Esophagus squamous epithelium (tissue), 5 donors: ENCODE data around the gene HOXD8. TPM values are rescaled to one million over a fixed set of nuclear protein-coding genes. Genes with fewer than 3 reads are reported as not detected.
A peak's percentile ranks its signal among the peaks of the same experiment; 100 is the strongest.

ENCODE experiments used
- DNase-seq: peaks from one replicate; lab custom pipeline; 2025; lab: John Stamatoyannopoulos, UW
- H3K27ac ChIP-seq, 4 donors: fragments of 200-600 bp; sonication (generic); one replicate each; pipeline ENCODE4 v1.5.1; 2016 to 2019; ENCODE audit warnings: mild to moderate bottlenecking in 1 of 4
- H3K27me3 ChIP-seq, 4 donors: fragments of 200-600 bp; sonication (generic); 1 replicate in 3 of 4; 2 replicates in 1 of 4; pipeline versions ENCODE4 v1.5.1 to v1.6.0; 2017 to 2021; ENCODE audit warnings: antibody characterized with exemption in 1 of 4
- H3K36me3 ChIP-seq, 3 donors: fragments of 200-600 bp; sonication (generic); one replicate each; pipeline ENCODE4 v1.5.1; 2016 to 2019
- H3K4me1 ChIP-seq, 3 donors: fragments of 200-600 bp; sonication (generic); one replicate each; pipeline ENCODE4 v1.5.1; 2017 to 2019
- H3K4me3 ChIP-seq, 4 donors: fragments of 200-600 bp; sonication (generic); 1 replicate in 3 of 4; 2 replicates in 1 of 4; pipeline ENCODE4 v1.5.1; 2016 to 2019; ENCODE audit warnings: mild to moderate bottlenecking in 2 of 4, moderate library complexity in 1 of 4
- H3K9me3 ChIP-seq, 3 donors: fragments of 200-600 bp; sonication (generic); one replicate each; pipeline ENCODE4 v1.5.1; 2016 to 2019
- CTCF ChIP-seq, 6 experiments: fragments of 450-650 bp in 4 of 6; fragments of 200-600 bp in 2 of 6; sonication (generic) in 2 of 6; IDR thresholded peaks; one replicate each; pipeline ENCODE4 v1.5.1; 2016 to 2019; ENCODE audit warnings: antibody characterized with exemption in 6 of 6, mild to moderate bottlenecking in 4 of 6, moderate library complexity in 4 of 6
- POLR2A ChIP-seq, 4 donors: fragments of 450-650 bp; IDR thresholded peaks; one replicate each; pipeline ENCODE4 v1.6.1; 2017; ENCODE audit warnings: antibody characterized with exemption in 4 of 4, mild to moderate bottlenecking in 4 of 4, moderate library complexity in 3 of 4
- WGBS, 2 donors: methylation state at CpG; one replicate each; pipeline ENCODE4 v1.1.5; 2018; 5-methylcytosine and 5-hydroxymethylcytosine counted together
- intact Hi-C: fragments of 100-400 bp; cut with DNase I; formaldehyde crosslinking; loops from one replicate; pipeline ENCODE4 v1.15.0; 2022
- total RNA-seq, 4 donors: library from RNA; depleted of rRNA; stranded (reverse); fragments of >200 nt; gene quantifications; one replicate each; pipeline ENCODE4 v1.1.0, GENCODE V29; 2016
- donor health status: DM: yes; HTN: yes; CAD: no.

Gene HOXD8
- total RNA-seq, 4 donors from 2014 or later, result 1.2 to 4.6 (median 1.2) TPM; not detected in 1

GRCh38 chr2:176129813-176130146 lies 275 bp downstream of the HOXD8 start:
- TF ChIP-seq CTCF (IDR thresholded peaks at IDR 0.05) (no peak), POLR2A (IDR thresholded peaks at IDR 0.05) (no peak)
- H3K27me3 ChIP-seq, result peaks cover 25 to 100% (median 55%) of the 10 kb centered on the region in 4 donors
- no peaks in the 10 kb centered on the region for H3K9me3 ChIP-seq
- H3K4me1 ChIP-seq, result peaks cover 5 to 63% (median 9%) of the 10 kb centered on the region in 3 donors
- H3K36me3 ChIP-seq, result no peaks in the 10 kb centered on the region
- DNase-seq, result no peak
- intact Hi-C loops, result loop anchor here (5.0 to 10.0 kb wide), 3 partner anchors 508 to 1015 kb away; no protein-coding TSS in a partner anchor
- WGBS, 2 donors, result 0% methylated on average over 2 of the region's 43 CpGs; no CpG with 5 or more reads in 1 of the 2 donors
- peak overlapping the region; percentile 66 to 86 (median 74) for H3K27ac ChIP-seq
- H3K4me3 ChIP-seq, result peak overlapping the region; percentile 27 to 62 (median 46)

GRCh38 chr2:176130147-176130956 lies 847 bp downstream of the HOXD8 start:
- no peak for TF ChIP-seq POLR2A (IDR thresholded peaks at IDR 0.05)
- TF ChIP-seq CTCF (IDR thresholded peaks at IDR 0.05), result no peak
- intact Hi-C loops, result no loop called here
- DNase-seq, result no peak
- 5 to 14% methylated on average over 8 to 22 of the region's 100 CpGs for WGBS, 2 donors
- Histone ChIP-seq H3K36me3 (no peaks in the 10 kb centered on the region), H3K4me1 (peaks cover 5 to 63% (median 9%) of the 10 kb centered on the region in 3 donors), H3K27ac (peak overlapping the region; percentile 60 to 86 (median 72)), H3K9me3 (no peaks in the 10 kb centered on the region), H3K27me3 (peaks cover 25 to 100% (median 52%) of the 10 kb centered on the region in 4 donors), H3K4me3 (peak overlapping the region; percentile 27 to 62 (median 46))

GRCh38 chr2:176130957-176131847 lies 1.7 kb downstream of the HOXD8 start:
- Histone ChIP-seq H3K4me1 (peaks cover 5 to 70% (median 9%) of the 10 kb centered on the region in 3 donors), H3K9me3 (no peaks in the 10 kb centered on the region), H3K36me3 (no peaks in the 10 kb centered on the region), H3K4me3 (peak overlapping the region in 3 of 4 donors; percentile 37 to 62 (median 54)), H3K27ac (peak overlapping the region in 3 of 4 donors; percentile 60 to 86 (median 78)), H3K27me3 (peaks cover 25 to 100% (median 51%) of the 10 kb centered on the region in 4 donors)
- TF ChIP-seq CTCF (IDR thresholded peaks at IDR 0.05) (no peak), POLR2A (IDR thresholded peaks at IDR 0.05) (no peak)
- no peak for DNase-seq
- intact Hi-C loops, result no loop called here
- WGBS, 2 donors, result 20 to 24% methylated on average over 15 of the region's 15 CpGs

- no peak for DNase-seq
- Histone ChIP-seq H3K27ac (peak overlapping the region in 3 of 4 donors; percentile 7 to 86 (median 60)), H3K4me1 (peaks cover 5 to 76% (median 9%) of the 10 kb centered on the region in 3 donors), H3K27me3 (peaks cover 30 to 100% (median 54%) of the 10 kb centered on the region in 4 donors), H3K36me3 (no peaks in the 10 kb centered on the region), H3K4me3 (peak overlapping the region in 3 of 4 donors; percentile 37 to 62 (median 54)), H3K9me3 (no peaks in the 10 kb centered on the region)
- intact Hi-C loops, result no loop called here
- 33 to 40% methylated on average over 4 of the region's 4 CpGs for WGBS, 2 donors
- TF ChIP-seq CTCF (IDR thresholded peaks at IDR 0.05) (no peak), POLR2A (IDR thresholded peaks at IDR 0.05) (no peak)
Measured at GRCh38 chr2:176131848-176132158, 2.3 kb downstream of the HOXD8 start.
